ENCODE results near the gene ABCB10. TPM values are rescaled to one million over a fixed set of nuclear protein-coding genes. Genes with fewer than 3 reads are reported as not detected.

Gene ABCB10
- polyA plus RNA-seq, 1 donor (not counting 4 experiments of a cell fraction or from before 2014, with no cell fraction given): 14.3 TPM

DNA sequence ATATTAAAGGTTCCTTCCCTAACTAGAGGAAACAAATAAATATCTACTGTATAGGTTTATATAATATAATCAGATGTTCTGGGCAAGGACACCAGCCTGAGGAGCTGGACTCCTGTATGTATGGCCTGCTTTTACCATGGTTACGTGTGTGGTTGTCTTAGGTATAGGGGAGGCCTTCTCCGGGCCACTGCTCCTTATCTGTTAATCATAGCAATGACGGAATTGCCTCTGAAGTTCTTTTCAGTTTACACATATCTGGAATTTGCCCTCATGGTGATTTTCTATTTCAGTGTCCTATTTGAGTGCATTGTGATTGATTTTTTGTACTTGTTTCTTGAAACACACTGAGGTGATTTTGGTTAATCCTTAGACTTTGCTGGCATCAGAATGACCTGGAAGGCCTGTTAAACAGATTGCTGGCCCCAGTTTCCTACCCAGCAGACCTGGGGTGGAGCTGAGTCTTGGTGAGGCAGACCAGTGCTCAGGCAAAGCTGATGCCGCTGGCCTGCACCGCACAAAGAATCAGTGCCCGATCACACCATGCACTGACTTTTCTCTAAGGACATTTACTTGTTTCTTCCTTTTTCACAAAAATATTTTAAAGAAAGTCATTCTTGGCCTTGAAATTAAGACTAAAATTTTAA is 18.5 kb downstream of the ABCB10 start:
- DNase-seq (ENCODE audit: low read depth, low spot score) (no peak), FAIRE-seq (no peak)
- Histone ChIP-seq H2AFZ (ENCODE audit: control insufficient read depth, low read length) (no peak overlapping the region), H3K4me1 (ENCODE audit: control insufficient read depth, extremely low read depth, insufficient read depth, low read length) (no peaks in the 10 kb centered on the region), H3K9ac (ENCODE audit: control insufficient read depth, extremely low read depth, insufficient read depth, low read length) (no peak overlapping the region), H3K4me3 (ENCODE audit: control insufficient read depth in 2 of 3, extremely low read depth in 1 of 3, insufficient read depth in 2 of 3, low read depth in 1 of 3, low read length in 3 of 3) (no peak overlapping the region), H4K20me1 (ENCODE audit: control insufficient read depth, extremely low read depth, insufficient read depth, low read length) (no peaks in the 10 kb centered on the region), H3K27ac (ENCODE audit: control insufficient read depth, insufficient read depth, low read length) (no peak overlapping the region), H3K9me3 (ENCODE audit: control insufficient read depth, low read depth, low read length) (no peaks in the 10 kb centered on the region), H3K27me3 (ENCODE audit: control insufficient read depth, extremely low read depth, insufficient read depth, low read length) (no peaks in the 10 kb centered on the region), H3K79me2 (ENCODE audit: control insufficient read depth, insufficient read depth, low read length) (no peaks in the 10 kb centered on the region), H3K4me2 (ENCODE audit: control insufficient read depth, extremely low read depth, insufficient read depth, low read depth, low read length) (no peak overlapping the region), H3K36me3 (ENCODE audit: control insufficient read depth in 2 of 2, extremely low read depth in 1 of 2, insufficient read depth in 2 of 2, low read length in 2 of 2) (peaks cover 9 to 18% of the 10 kb centered on the region in 2 experiments), H3K9me1 (ENCODE audit: control insufficient read depth, extremely low read depth, insufficient read depth, low read length) (no peaks in the 10 kb centered on the region)
- no peak for TF ChIP-seq EZH2 (IDR thresholded peaks at IDR 0.05; ENCODE audit: low read length)
- TF ChIP-seq, protein P1, sequence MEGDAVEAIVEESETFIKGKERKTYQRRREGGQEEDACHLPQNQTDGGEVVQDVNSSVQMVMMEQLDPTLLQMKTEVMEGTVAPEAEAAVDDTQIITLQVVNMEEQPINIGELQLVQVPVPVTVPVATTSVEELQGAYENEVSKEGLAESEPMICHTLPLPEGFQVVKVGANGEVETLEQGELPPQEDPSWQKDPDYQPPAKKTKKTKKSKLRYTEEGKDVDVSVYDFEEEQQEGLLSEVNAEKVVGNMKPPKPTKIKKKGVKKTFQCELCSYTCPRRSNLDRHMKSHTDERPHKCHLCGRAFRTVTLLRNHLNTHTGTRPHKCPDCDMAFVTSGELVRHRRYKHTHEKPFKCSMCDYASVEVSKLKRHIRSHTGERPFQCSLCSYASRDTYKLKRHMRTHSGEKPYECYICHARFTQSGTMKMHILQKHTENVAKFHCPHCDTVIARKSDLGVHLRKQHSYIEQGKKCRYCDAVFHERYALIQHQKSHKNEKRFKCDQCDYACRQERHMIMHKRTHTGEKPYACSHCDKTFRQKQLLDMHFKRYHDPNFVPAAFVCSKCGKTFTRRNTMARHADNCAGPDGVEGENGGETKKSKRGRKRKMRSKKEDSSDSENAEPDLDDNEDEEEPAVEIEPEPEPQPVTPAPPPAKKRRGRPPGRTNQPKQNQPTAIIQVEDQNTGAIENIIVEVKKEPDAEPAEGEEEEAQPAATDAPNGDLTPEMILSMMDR (optimal IDR thresholded peaks at IDR 0.05 in 1 of 3, IDR thresholded peaks at IDR 0.05 in 1 of 3, conservative IDR thresholded peaks at IDR 0.05 in 1 of 3; ENCODE audit: extremely low read depth in 1 of 3, insufficient read depth in 2 of 3, low read length in 3 of 3): no peak
- dilution Hi-C loops (cut with MboI; ENCODE audit: extremely low pct_ligation_motif_present, low sequenced_read_pairs): no loop called here

DNA sequence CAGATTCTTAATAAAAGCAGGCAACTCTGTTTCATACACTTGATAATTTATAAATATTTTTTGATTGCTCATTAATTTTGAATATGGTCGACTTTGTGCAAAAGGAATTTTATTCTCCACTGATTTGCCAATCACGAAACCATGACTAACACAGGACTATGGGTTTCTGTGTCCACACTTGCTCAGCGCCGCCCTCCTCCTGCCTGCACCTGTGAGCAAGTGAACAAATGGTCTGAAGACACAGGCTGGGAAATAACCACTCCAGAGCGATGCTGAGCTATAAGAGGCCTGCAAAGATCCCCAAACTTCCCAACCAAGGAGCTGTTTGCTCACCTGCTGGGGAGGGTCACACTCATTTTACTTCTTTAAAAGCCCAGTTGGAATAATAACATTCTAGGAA is 19.6 kb downstream of the ABCB10 start:
- FAIRE-seq (no peak), DNase-seq (ENCODE audit: low read depth, low spot score) (no peak)
- no peak overlapping the region for H3K4me2 ChIP-seq (ENCODE audit: control insufficient read depth, extremely low read depth, insufficient read depth, low read depth, low read length)
- no peaks in the 10 kb centered on the region for H4K20me1 ChIP-seq (ENCODE audit: control insufficient read depth, extremely low read depth, insufficient read depth, low read length)
- H3K27me3 ChIP-seq (ENCODE audit: control insufficient read depth, extremely low read depth, insufficient read depth, low read length): no peaks in the 10 kb centered on the region
- no peaks in the 10 kb centered on the region for H3K4me1 ChIP-seq (ENCODE audit: control insufficient read depth, extremely low read depth, insufficient read depth, low read length)
- dilution Hi-C loops (cut with MboI; ENCODE audit: extremely low pct_ligation_motif_present, low sequenced_read_pairs): no loop called here
- no peak overlapping the region for H3K9ac ChIP-seq (ENCODE audit: control insufficient read depth, extremely low read depth, insufficient read depth, low read length)
- peaks cover 9 to 20% of the 10 kb centered on the region in 2 experiments for H3K36me3 ChIP-seq (ENCODE audit: control insufficient read depth in 2 of 2, extremely low read depth in 1 of 2, insufficient read depth in 2 of 2, low read length in 2 of 2)
- H2AFZ ChIP-seq (ENCODE audit: control insufficient read depth, low read length): no peak overlapping the region
- no peak overlapping the region for H3K4me3 ChIP-seq (ENCODE audit: control insufficient read depth in 2 of 3, extremely low read depth in 1 of 3, insufficient read depth in 2 of 3, low read depth in 1 of 3, low read length in 3 of 3)
- no peak overlapping the region for H3K27ac ChIP-seq (ENCODE audit: control insufficient read depth, insufficient read depth, low read length)
- H3K9me1 ChIP-seq (ENCODE audit: control insufficient read depth, extremely low read depth, insufficient read depth, low read length): no peaks in the 10 kb centered on the region
- H3K9me3 ChIP-seq (ENCODE audit: control insufficient read depth, low read depth, low read length): no peaks in the 10 kb centered on the region
- H3K79me2 ChIP-seq (ENCODE audit: control insufficient read depth, insufficient read depth, low read length): no peaks in the 10 kb centered on the region
- TF ChIP-seq EZH2 (IDR thresholded peaks at IDR 0.05; ENCODE audit: low read length): no peak
- TF ChIP-seq, protein P1 (optimal IDR thresholded peaks at IDR 0.05 in 1 of 3, IDR thresholded peaks at IDR 0.05 in 1 of 3, conservative IDR thresholded peaks at IDR 0.05 in 1 of 3; ENCODE audit: extremely low read depth in 1 of 3, insufficient read depth in 2 of 3, low read length in 3 of 3): peak in 1 of 3 experiments; percentile 13

All from keratinocyte (primary cell).